GM19395 (cell line): Measurements from ENCODE around the gene FSTL4.

ENCODE experiments used
- ATAC-seq: cut with Tn5 transposase; IDR thresholded peaks from one replicate; pipeline ENCODE4 v1.9.1; 2021; ENCODE audit warnings: mild to moderate bottlenecking, moderate library complexity; ENCODE audit not compliant: unreplicated experiment

FSTL4 gene

GRCh38 chr5:133520991-133521706, 91.2 kb downstream of the FSTL4 start:
- no peak for ATAC-seq

- no peak for ATAC-seq
Observed at GRCh38 chr5:133520062-133520461, 92.3 kb downstream of the FSTL4 start.

- no peak for ATAC-seq
Observed at GRCh38 chr5:133519191-133519590, 93.2 kb downstream of the FSTL4 start.

GRCh38 chr5:133514456-133514855, 97.9 kb downstream of the FSTL4 start:
- ATAC-seq = no peak

GRCh38 chr5:133512896-133513295, 99.4 kb downstream of the FSTL4 start:
- ATAC-seq = no peak

GRCh38 chr5:133511653-133512235, 100.6 kb downstream of the FSTL4 start:
- ATAC-seq = no peak

GRCh38 chr5:133510634-133511262, 101.6 kb downstream of the FSTL4 start:
- ATAC-seq = no peak

- ATAC-seq = no peak
Observed at GRCh38 chr5:133509742-133510079, 102.6 kb downstream of the FSTL4 start.

GRCh38 chr5:133508845-133509741, 103.2 kb downstream of the FSTL4 start:
- ATAC-seq = no peak

- ATAC-seq = no peak
Observed at GRCh38 chr5:133508331-133508730, 104.0 kb downstream of the FSTL4 start.

- no peak for ATAC-seq
Observed at GRCh38 chr5:133506181-133506580, 106.2 kb downstream of the FSTL4 start.

GRCh38 chr5:133503511-133503910, 108.8 kb downstream of the FSTL4 start:
- ATAC-seq = no peak

GRCh38 chr5:133499895-133500294, 112.4 kb downstream of the FSTL4 start:
- ATAC-seq = no peak

GRCh38 chr5:133497608-133498348, 114.6 kb downstream of the FSTL4 start:
- ATAC-seq = no peak

- no peak for ATAC-seq
Observed at GRCh38 chr5:133496631-133497030, 115.7 kb downstream of the FSTL4 start.

- ATAC-seq = no peak
Observed at GRCh38 chr5:133494923-133495246, 117.5 kb downstream of the FSTL4 start.

GRCh38 chr5:133494232-133494922, 118.0 kb downstream of the FSTL4 start:
- no peak for ATAC-seq

- ATAC-seq = no peak
Observed at GRCh38 chr5:133489632-133490031, 122.7 kb downstream of the FSTL4 start.

GRCh38 chr5:133487093-133487492, 125.2 kb downstream of the FSTL4 start:
- ATAC-seq = no peak

GRCh38 chr5:133485468-133485867, 126.9 kb downstream of the FSTL4 start:
- ATAC-seq = no peak
